HG02884 (cell line): Measurements from ENCODE around the gene CDC42.

Experiments used
- ATAC-seq: cut with Tn5 transposase; IDR thresholded peaks from one replicate; pipeline ENCODE4 v1.9.1; 2021; ENCODE audit warnings: mild to moderate bottlenecking, moderate library complexity; ENCODE audit not compliant: unreplicated experiment

CDC42 gene

DNA sequence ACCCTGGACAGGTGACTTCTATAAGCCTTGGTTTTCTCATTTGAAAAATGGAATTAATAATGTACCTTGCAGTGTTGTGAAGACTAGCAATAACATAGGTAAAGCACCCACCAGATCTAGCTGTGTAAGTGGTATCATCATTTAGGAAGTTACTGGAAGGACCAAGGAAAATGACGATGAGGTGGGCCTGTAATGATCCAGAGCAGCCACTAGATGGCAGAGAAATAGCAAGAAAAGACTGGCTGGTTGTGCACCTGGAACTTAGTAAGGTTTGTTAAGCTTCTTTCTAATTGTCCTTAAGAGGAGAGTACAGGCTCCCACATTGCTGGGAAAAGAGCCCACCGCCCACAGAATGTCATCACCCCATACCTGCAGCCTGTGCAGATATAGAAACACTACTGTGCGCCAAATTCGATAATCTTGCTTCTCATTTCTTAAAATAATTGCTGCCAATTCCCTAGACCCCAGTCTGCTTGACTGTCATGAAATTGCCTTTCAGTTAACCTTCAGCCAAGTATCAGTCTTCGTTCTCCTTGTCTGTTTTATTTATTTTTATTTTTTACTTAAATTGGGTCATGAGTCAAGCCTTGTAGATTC is 53.2 kb downstream of the CDC42 start:
- no peak for ATAC-seq

DNA sequence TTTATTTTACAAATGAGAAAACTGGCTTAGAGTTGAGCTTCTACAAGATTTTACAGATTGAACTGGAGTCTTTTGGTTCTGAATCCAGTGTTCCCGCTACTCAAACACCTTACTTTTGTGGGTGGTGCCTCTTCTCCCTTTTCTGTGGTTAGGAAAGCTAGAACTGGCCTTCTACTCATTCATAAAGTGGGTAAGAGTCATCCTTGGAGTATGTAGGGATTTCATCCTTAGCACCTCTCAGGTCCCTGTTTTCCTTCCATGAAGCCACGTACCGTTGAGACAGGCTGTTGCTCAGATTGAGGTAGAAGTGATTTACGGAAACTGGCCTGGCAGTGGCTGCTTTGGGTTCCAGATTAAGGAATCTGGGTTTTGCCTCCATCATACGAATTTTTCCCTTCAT is 54.6 kb downstream of the CDC42 start:
- ATAC-seq = no peak

DNA sequence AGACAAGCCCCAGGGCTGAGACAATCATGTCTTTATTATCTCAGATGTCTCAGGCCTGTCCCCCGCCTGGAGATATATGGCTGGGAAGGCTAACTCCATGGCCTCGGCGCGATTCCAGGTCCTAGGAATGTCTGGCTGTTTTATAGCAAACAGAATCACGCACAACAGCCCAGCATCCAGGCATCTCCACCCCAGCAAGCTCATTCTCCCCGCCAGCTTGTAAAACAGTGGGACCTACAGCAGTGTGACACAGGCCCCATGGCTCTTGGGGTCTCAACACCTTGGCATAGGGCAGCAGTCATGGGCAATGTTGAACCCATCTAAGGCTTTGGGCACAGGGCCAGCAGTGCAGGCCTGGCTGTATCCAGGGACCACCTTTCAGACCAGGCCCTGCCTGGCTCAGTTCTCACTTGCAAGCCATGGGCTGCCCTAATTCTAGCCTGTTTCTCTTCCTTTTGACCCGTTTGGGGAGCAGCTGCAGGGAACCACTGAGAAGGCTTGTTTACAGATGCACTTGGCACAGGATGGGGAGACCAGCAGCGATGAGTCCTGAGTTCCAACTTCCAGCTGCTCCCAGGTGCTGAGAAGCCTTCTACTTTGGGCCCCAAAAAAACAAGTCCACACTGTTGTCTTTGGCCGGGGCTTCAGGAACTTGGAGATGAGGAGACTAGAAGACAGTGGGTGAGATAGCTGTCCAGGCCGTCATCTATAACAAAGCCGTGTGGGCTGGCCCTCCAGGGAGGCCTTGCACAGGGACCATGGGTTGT is 56.0 kb downstream of the CDC42 start:
- ATAC-seq = no peak

DNA sequence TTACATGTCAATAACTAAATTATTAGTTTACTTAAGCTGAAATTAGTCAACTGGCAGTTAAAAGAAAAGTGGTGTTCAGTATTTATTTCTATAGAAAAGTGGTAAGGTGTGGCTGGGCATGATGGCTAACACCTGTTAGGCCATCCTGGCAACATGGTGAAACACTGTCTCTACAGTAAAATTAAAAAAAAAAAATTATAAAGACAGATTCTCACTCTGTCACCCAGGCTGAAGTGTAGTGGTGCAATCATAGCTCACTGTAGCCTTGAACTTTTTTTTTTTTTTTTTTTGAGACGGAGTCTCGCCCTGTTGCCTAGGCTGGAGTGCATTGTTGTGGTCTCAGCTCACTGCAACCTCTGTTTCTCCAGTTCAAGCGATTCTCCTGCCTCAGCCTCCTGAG is 57.5 kb downstream of the CDC42 start:
- no peak for ATAC-seq

DNA sequence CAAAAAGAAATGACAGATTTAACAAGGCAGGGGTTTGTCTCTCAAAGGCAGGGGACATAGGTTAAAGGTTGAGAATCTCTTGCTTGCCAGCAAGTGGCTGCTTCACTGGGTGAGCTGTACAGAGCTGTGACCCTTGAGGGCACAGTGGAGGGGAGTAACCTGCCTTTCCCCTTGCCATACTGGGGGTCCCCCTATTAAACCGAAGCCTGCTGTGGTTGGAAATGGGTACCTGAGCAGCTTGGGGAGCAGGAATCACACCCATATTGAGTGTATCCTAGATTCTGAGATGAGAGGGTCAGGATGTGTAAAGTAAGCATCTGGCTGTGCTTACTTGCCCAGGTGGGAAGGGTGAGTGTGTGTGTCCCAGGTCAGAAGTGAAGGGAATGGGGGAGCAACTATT is 58.6 kb downstream of the CDC42 start:
- no peak for ATAC-seq

DNA sequence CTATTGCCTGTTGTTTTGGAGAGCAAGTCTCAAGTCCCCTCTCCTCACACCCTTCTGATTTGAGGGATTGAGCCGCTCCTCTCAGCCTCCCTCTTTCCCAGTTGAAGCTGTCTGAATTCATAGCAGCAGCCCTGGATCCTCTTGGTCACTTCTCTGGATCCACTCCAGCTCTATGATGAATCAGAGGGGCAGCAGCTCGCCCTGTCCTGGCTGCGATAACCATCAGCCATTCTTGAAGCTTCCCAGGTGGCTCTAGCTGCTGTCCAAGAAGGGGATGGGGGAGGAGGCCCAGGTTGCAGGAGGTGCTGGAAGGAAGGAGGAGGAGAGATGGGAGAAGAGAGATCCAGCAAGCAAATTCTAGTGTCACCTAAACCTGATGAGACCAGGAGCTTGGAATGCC is 59.1 kb downstream of the CDC42 start:
- ATAC-seq = no peak

DNA sequence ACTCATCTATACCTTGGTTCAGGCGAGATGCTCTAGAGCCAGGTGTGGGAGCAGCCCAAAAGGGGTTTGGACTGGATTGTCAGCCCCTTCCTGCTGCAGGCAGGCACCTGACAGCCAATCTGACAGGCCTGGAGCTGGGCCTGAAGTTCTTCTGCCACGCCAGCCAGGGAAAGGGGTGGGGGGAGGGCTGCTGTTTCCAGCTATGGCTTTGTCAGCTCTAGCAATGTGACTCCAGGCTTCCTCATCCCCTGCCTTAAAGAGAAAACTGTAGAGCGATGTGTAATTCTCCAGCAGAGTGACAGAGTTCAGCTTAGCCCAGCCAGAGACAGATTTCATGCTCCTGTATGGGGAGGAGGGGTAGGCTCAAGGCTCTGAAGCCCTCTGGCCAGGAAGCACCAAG is 60.0 kb downstream of the CDC42 start:
- ATAC-seq = no peak

DNA sequence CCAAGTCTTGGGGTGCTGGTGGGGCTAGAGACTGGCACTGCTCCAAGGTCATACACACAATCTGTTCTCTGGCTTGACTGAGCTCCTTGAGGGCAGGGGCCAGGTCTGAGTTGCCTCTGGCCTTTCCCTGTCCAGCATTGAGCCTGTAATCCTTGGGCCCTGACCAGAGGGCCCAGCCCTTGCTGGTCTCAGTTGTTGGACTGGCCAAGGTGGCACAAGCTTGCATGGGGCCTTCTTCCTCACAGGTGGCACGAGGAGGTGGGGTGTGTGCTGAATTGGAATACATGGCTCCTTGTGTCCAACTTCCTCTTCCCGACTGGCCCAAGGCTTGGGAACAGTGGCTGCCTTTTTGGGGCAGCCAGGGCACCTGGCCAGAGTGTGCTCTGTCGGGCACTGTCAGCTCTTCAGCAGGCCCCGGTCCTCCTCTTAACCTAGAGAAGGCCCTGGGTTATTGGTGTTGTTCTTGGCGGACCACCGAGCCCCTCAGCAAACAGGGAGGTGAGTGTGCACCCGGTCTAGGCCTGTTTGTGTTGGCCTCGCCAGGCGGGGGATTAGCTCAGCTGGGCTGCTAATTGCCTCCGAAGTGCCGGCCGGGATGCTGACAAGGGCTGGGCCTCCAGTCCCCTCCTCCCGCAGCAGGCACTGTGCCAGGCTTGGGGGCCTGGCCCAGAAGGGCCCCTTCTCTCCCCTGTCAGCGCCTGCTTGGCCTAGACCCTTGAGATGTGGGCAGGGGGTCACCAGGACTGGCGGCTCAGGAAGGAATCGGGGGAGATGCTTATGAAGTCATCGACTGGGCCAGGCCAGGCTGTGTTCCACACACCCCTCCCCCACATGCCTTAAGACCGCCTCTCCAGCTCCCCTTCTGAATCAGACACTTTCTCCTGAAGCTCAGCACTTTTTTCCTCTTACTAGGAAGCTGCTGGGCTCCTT is 61.8 kb downstream of the CDC42 start:
- ATAC-seq = no peak

DNA sequence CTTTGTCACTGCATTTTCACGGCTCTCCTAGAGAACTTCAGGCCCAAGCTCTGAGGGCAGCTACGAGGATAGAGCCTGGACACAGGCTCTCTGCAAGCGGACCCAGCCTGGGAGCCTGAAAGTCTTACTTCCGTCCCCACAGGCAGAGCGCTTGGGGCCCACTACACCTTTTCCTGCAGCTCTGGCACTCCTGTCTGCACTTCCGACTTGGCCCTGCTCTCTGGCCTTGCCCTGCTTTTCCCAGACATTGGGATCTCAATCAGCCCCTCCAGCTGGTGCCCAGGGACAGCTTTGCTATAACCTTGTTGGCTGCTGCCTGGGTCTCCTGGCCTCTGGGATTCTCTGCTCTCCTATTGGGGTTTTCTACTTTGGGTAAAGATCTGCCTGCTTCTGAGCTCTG is 62.8 kb downstream of the CDC42 start:
- no peak for ATAC-seq

DNA sequence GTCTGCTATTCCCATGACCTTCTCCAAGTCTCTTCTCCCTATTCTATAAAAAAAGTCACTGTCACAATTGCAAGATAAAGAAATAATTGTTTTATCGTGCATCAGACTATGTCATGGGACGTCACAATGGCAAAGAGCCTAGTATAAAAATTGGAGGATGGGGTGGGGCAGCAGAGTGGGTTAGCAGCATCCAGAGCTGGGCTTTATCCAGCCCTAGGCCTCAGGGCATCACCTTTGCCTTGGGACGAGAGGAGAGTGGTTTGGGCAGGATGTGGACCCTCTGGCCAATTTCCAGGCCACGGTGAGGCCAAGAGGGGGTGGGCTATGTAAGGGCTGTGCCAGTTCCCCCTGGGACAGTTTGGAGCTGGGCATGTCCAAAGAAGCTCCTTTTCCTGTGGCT is 64.7 kb downstream of the CDC42 start:
- no peak for ATAC-seq

DNA sequence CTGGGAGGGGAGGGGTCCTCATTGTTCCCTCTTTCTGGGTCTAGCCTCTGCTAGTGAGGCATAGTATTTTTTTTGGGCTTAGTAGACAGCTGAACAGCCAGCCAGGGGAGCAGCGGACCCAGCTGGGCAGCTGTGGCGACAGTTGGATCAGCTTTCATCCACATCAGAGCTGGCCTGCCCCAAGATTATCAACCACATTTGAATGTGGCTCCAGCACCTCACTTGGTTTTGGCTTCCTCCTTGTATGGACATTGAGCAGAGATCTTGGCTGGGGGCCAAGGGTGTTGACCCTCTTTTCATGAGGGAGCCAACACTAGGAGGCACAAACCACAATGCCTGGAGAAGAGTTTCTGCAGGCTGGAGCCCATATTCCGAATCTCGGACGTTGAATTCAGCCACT is 65.3 kb downstream of the CDC42 start:
- no peak for ATAC-seq

DNA sequence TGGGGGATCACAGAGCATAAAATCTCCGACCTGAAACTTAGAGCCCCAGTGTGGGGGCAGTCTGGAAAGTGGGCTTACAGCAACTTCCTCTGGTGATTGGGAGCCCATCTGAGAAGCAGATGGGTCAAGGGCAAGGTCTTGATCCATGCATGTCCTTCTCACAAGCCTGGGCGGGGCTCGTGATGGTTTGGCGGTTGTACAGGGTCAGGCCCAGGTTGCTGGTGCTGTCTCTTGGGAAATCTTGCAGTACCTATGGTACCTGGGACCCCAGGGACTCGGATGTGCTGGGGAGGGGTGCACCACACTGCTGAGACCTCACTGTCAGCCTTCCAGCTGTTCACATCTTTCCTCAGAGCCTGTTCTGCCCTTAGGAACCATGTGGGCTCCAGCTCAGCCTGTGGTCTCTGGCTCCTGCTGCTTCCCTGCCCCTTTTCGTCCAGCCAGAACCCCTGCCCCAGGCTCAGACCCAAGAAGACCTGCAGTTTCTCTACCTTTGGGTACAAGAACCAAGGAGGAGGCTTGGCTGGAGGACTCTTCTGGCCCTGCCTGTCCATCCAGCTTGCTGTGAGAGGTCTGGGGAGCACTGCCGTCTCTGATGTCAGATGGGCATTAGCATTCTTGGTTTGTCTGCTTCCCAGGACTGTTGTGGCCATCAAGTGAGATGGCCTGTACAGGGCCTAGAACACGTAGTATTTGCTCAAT is 65.9 kb downstream of the CDC42 start:
- ATAC-seq = no peak

DNA sequence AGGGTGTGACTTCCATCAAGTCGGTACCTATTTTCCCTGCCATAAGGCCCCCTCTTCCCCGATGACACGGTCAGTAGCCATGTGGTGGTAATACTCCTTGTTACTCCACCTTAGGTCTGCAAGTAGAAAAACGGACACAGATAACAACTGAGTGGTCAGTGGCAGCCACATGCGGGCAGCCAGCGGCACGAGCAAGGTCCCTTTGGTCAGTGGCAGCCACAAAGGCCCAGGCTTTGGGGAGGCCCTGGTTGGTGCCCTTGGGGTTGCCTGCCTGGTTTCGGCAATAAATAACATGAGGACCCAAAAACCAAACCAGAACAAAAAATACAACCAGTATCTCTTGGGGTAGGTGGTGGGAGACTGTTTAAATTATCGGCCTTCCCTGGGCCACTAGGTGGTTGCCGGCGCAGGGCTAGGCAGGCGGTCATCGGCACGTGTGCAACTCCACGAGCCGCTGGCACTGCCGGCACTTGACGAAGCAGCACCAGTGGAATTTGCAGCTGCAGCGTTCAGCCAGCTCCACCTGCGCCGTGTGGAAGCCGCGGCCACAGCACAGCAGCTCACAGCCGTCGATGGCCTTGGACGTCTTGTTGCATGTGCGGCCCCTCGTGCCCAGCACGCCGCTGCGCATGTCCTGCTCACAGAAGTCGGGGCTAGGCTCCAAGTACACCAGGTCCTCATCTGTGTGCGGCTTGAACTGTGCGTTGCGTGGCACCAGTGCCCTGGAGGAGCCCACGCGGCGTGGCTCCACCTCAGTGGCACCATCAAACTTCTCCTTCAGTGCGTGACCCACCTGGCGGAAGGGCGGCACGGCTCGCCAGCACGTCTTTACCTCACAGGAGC is 67.3 kb downstream of the CDC42 start:
- no peak for ATAC-seq

DNA sequence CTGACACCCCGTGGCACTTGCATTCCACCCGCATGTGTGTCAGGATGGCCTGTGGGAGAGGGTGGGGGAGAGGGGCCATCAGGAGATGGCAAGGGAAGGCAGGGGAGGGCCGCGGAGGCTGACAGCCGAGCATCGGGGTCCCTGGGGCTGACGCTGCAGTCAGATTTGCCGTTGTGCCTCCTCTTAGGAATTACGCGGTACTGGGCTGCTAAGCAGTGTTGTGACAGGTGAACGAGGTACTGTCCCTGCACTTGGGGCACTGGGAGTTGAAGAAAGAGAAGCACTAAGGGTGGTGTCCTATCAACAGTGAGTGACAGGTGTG is 67.9 kb downstream of the CDC42 start:
- no peak for ATAC-seq

DNA sequence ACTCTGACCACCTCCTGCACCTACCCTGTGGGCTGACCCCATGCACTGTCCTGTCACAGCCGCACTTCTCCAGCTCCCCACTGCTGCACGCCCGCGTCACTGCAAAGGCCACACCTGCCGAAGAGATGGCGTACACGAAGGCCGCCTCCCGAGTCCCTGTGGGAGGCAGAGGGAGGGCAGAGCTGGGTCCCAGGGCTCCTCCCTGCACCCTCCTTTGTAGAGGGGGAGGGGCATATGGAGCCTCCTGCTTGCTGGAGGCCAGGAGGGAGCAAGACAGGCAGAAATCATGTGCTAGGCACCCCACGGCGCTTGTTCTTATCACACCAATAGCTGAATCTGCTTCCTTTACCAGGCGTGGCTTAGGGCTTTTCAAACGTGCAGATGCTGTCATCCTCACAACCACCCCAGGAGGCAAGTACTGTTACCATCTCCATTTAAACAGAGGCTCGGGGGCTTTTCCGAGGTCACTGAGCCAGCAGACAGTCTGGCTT is 69.0 kb downstream of the CDC42 start:
- no peak for ATAC-seq

DNA sequence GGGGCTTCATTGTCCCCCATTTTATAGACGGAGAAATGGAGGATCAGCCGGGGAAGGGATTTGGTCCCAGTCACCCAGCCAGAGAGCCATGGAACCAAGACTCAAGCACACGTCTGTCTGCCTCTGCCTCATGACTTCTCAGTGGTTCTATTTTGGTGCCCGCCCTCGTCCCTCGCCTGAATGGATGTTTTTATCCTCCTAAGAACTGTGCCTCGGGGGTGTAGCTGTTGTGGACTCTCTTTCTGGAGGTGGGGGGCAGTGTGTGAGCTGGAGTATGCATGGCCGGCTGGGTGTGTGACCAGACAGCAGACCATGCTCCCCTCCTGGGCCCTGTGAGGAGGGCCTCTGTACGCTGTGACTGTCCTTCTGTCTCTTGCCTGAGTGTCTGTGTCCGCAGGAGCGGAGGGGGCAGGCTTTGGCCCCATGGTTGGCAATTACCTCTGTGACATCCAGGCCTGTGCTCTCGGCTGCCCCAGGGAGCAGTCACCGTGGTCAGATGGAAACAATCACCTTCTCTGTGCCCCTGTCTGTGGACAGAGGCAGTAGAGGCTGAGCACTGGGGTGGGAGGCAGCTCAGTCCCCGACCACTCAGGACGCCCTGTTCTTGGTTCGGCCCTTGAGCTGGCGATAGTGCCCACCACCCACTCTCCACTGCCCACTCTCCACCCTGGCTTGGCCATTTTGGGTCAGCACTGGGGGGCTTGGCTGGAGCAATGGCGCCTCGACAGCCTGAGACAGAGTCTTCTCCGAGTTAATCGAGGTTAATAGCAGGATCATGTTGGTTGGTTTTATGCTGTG is 70.0 kb downstream of the CDC42 start:
- ATAC-seq = no peak

DNA sequence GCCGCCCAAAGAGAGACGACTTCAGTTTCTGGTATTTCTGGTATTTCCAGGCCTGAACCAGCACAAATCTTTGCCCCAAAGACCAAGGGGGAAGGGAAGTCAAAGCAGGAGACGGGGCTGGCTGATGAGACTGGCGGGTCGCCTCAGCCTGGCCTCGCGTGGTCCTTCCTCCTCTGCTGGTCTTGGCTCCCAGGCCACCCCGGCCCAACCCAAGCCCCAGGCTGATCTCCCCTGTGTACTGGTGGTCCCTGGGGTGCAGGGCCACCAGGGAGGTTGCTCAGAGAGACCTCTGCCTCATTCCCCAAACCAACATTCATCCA is 70.5 kb downstream of the CDC42 start:
- ATAC-seq = no peak

DNA sequence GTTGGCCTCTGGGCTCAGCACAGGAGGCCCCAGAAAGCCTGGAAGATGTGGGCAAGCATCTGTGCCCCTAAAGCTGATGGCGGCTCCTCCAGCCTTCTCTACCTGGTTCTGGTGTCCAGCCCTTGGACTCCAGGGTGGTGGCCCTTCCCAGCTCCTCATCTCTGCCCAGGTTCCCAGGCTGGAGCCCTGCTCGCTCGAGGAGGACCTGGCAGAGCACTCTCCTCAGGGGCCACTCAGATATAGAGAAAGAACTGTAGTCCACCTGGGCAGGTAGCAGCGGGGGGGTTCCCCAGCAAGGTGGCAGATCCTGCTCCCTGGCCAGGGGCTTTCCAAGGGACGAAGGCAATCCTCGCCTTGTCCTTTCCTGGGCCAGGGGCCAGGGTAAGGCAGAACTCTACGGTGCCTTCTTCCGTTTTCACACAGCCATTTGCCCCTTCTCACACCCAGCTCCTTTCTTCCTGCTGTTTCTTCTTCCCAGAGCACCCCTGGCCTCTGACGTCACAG is 71.4 kb downstream of the CDC42 start:
- no peak for ATAC-seq

DNA sequence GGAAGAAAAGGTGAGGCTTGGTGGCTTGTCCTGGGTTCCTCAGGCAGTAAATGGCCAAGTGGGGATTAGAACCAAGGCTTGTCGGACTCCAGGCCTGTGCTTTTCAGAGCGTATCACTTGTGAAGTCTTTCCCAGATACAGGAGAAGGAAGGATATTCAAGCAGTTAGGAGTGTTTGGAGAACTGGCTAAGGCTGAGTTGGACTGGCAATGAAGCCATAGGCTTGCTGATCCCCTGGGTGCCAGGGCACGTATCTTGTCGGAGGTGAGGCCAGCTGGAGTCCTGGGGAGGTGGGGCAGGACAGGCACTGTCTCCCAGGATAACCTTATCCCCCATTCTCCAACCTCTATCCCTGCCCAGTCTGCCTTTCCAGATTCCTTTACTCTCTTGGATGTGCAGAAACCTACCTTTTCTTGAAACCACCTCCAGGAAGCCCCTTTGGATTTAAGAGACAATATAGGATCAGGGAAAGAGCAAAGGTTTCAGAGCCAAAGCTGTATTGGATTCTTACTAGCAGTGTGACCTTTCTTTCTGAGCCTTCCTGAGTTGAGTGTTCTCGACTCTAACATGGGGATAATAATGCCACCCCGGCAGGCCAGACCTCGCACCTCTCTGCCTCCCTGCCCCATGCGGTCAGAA is 72.2 kb downstream of the CDC42 start:
- no peak for ATAC-seq
